ENCODE data around the gene SVEP1.

DNA sequence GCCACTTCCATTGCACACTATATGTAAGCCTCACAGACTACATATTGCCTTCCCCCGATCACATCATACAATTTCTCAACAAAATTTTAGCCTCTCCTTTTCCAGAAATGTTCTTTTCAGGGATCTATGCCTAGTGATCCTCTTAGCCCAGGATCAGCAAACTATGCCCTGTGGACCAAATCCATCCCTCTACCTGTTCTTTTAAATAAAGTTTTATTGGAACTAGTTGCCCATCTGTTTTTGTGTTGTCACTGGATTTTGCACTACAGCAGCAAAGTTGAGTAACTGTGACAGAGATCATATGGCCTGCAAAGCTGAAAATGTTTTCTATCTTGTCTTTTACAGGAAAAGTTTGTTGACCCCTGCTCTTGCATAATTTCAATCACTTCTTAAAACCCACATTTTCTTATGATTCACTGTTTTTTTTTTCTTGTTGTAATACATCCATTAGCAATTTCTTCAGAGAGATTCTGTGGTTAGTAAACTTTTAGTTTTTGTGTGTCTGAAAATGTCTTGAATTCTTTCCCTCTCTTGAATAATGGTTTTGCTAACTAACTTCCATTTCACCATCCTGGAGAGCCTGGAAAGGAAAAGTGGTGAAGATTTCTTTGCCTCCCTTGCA is 248.9 kb downstream of the SVEP1 start:
- TF ChIP-seq CTCF (IDR thresholded peaks at IDR 0.05) (no peak), NRF1 (IDR thresholded peaks at IDR 0.05; ENCODE audit: low read depth, low read length) (no peak), YY1 (IDR thresholded peaks at IDR 0.05; ENCODE audit: low read depth) (no peak)

Data from SK-N-SH (cell line).